HepG2 (cell line): Measurements from ENCODE around the gene ZMYND8. TPM values are rescaled to one million over a fixed set of nuclear protein-coding genes. Genes with fewer than 3 reads are reported as not detected.

ENCODE experiments used
- GTF2F1 ChIP-seq: fragments of 150-350 bp; IDR thresholded peaks from 2 replicates; pipeline ENCODE4 v1.6.1; 2014; ENCODE audit warnings: low read length
- HINFP ChIP-seq: sonication (generic); formaldehyde crosslinking; IDR thresholded peaks from 2 replicates; pipeline ENCODE4 v1.4.0; 2020; ENCODE audit warnings: low read depth, mild to moderate bottlenecking, missing genetic modification reagents
- KDM4B ChIP-seq: sonication (generic); formaldehyde crosslinking; IDR thresholded peaks from 2 replicates; pipeline ENCODE4 v1.4.0; 2020; ENCODE audit warnings: missing genetic modification reagents
- MAFK ChIP-seq, 2 experiments: IDR thresholded peaks in 1 of 2; conservative IDR thresholded peaks in 1 of 2; 2 replicates each; pipeline ENCODE4 v1.6.1; 2011; ENCODE audit warnings: improper control_type of control experiment in 2 of 2, low read length in 2 of 2
- NAIF1 ChIP-seq: sonication (generic); formaldehyde crosslinking; IDR thresholded peaks from 2 replicates; pipeline ENCODE4 v1.5.0; 2020; ENCODE audit warnings: mild to moderate bottlenecking, missing genetic modification reagents, borderline replicate concordance
- NCOA1 ChIP-seq: sonication (generic); formaldehyde crosslinking; IDR thresholded peaks from 2 replicates; pipeline ENCODE4 v1.9.0; 2021; ENCODE audit warnings: missing genetic modification reagents
- NR2F1 ChIP-seq, 2 experiments: fragments of 450-650 bp in 1 of 2; formaldehyde crosslinking in 1 of 2; IDR thresholded peaks; 2 replicates each; pipeline versions ENCODE4 v1.5.0 to v1.6.1; 2016 to 2020; ENCODE audit warnings: mild to moderate bottlenecking in 1 of 2, missing compliant biosample characterization in 1 of 2, missing genetic modification reagents in 1 of 2, moderate library complexity in 1 of 2
- PCBP1 ChIP-seq: fragments of 200-400 bp; formaldehyde crosslinking; IDR thresholded peaks from 2 replicates; pipeline ENCODE4 v1.6.1; 2017; ENCODE audit warnings: mild to moderate bottlenecking, low read depth, low read length, borderline replicate concordance
- RXRB ChIP-seq: IDR thresholded peaks from 2 replicates; pipeline ENCODE4 v1.6.1; 2016; ENCODE audit warnings: borderline replicate concordance, missing genetic modification reagents, missing compliant biosample characterization
- SNAI1 ChIP-seq: sonication (generic); formaldehyde crosslinking; IDR thresholded peaks from 2 replicates; pipeline ENCODE4 v1.5.0; 2020; ENCODE audit warnings: mild to moderate bottlenecking, missing genetic modification reagents, borderline replicate concordance
- SSRP1 ChIP-seq: IDR thresholded peaks from 2 replicates; pipeline ENCODE4 v1.6.1; 2016; ENCODE audit warnings: control low read depth
- THRA ChIP-seq: sonication (generic); formaldehyde crosslinking; IDR thresholded peaks from 2 replicates; pipeline ENCODE4 v1.4.0; 2020; ENCODE audit warnings: missing genetic modification reagents, borderline replicate concordance
- TOPORS ChIP-seq: sonication (generic); formaldehyde crosslinking; IDR thresholded peaks from 2 replicates; pipeline ENCODE4 v1.8.0; 2023; ENCODE audit warnings: mild to moderate bottlenecking, missing genetic modification reagents
- ZBTB34 ChIP-seq: sonication (generic); formaldehyde crosslinking; IDR thresholded peaks from 2 replicates; pipeline ENCODE4 v1.8.0; 2022; ENCODE audit warnings: mild to moderate bottlenecking, missing genetic modification reagents
- ZFP37 ChIP-seq: sonication (generic); formaldehyde crosslinking; IDR thresholded peaks from 2 replicates; pipeline ENCODE4 v1.4.0; 2020; ENCODE audit warnings: missing genetic modification reagents, borderline replicate concordance
- ZGPAT ChIP-seq: IDR thresholded peaks from 2 replicates; pipeline ENCODE4 v1.6.1; 2016; ENCODE audit warnings: mild to moderate bottlenecking
- ZKSCAN1 ChIP-seq: fragments of 150-350 bp; IDR thresholded peaks from 2 replicates; pipeline ENCODE4 v1.6.1; 2014; ENCODE audit warnings: low read length
- ZMYM2 ChIP-seq: sonication (generic); formaldehyde crosslinking; IDR thresholded peaks from 2 replicates; pipeline ENCODE4 v1.8.0; 2022; ENCODE audit warnings: mild to moderate bottlenecking, missing genetic modification reagents
- ZNF24 ChIP-seq: fragments of 450-650 bp; IDR thresholded peaks from 2 replicates; pipeline ENCODE4 v1.6.1; 2017; ENCODE audit warnings: antibody characterized with exemption, mild to moderate bottlenecking
- ZNF274 ChIP-seq: sonication (generic); formaldehyde crosslinking; IDR thresholded peaks from 2 replicates; pipeline ENCODE4 v1.5.1; 2020; ENCODE audit warnings: mild to moderate bottlenecking, missing genetic modification reagents
- ZNF691 ChIP-seq: sonication (generic); formaldehyde crosslinking; IDR thresholded peaks from 2 replicates; pipeline ENCODE4 v1.4.0; 2020; ENCODE audit warnings: missing genetic modification reagents, low read depth, mild to moderate bottlenecking, borderline replicate concordance
- ZNF788 ChIP-seq: sonication (generic); formaldehyde crosslinking; IDR thresholded peaks from 2 replicates; pipeline ENCODE4 v1.5.0; 2020; ENCODE audit warnings: mild to moderate bottlenecking, missing genetic modification reagents, borderline replicate concordance
- ZSCAN21 ChIP-seq: sonication (generic); formaldehyde crosslinking; IDR thresholded peaks from 2 replicates; pipeline ENCODE4 v1.8.0; 2022; ENCODE audit warnings: mild to moderate bottlenecking, missing genetic modification reagents, moderate library complexity, borderline replicate concordance
- polyA plus RNA-seq, 8 experiments: library from polyadenylated mRNA; depleted of rRNA in 3 of 8; stranded (reverse) in 7 of 8; unstranded in 1 of 8; fragments of >200 nt; fragmentation: Illumina TruSeq in 4 of 8; extraction: Trizol in 4 of 8; gene quantifications; 2 replicates each; pipeline versions ENCODE4 v1.2.1 to v1.2.3, GENCODE V29; 2011 to 2016; ENCODE audit warnings: low read depth in 4 of 8, missing spikeins in 1 of 8, mixed read lengths in 1 of 8; ENCODE audit not compliant: insufficient read depth in 1 of 8
- total RNA-seq, 5 experiments: library from RNA; depleted of rRNA; stranded (reverse); fragments of >200 nt; fragmentation: Illumina TruSeq; extraction: Trizol; gene quantifications; 2 replicates each; pipeline ENCODE4 v1.2.3, GENCODE V29; 2016; ENCODE audit warnings: low read depth in 1 of 5

ZMYND8 gene
- total and polyA plus RNA-seq, 2 of the 13 experiments (the other 11 are each of a cell fraction or from before 2014, with no cell fraction given): 53.9 to 84.7 TPM

- TF ChIP-seq ZNF691 (CRISPR knock-in tag) (no peak; the same call in 1 of the 2 replicates), RXRB (peak; percentile 66; the same call in 1 of the 2 replicates), MAFK (conservative IDR thresholded peaks at IDR 0.05 in 1 of 2, IDR thresholded peaks at IDR 0.05 in 1 of 2; ENCODE audit: low read length in 2 of 2) (no peak), ZNF24 (no peak; the same call in 1 of the 2 replicates), KDM4B (CRISPR knock-in tag) (no peak), NAIF1 (no peak), PCBP1 (no peak; the same call in 1 of the 2 replicates), ZKSCAN1 (no peak), TOPORS (CRISPR knock-in tag) (no peak), SNAI1 (CRISPR knock-in tag) (peak; percentile 78; the same call in 1 of the 2 replicates), ZNF274 (CRISPR knock-in tag) (no peak), NCOA1 (CRISPR knock-in tag) (no peak), ZBTB34 (CRISPR knock-in tag) (no peak), HINFP (CRISPR knock-in tag) (no peak), ZGPAT (CRISPR knock-in tag) (no peak), ZFP37 (CRISPR knock-in tag) (no peak), THRA (no peak), ZSCAN21 (peak; percentile 9; the same call in 1 of the 2 replicates), ZMYM2 (no peak), GTF2F1 (no peak), NR2F1 (CRISPR knock-in tag; IDR thresholded peaks at IDR 0.05) (peak in 1 of 2 experiments; percentile 34; a peak in 1 of 4 replicates), SSRP1 (peak; percentile 47; the same call in 1 of the 2 replicates), ZNF788 (CRISPR knock-in tag) (peak; percentile 77; the same call in 1 of the 2 replicates)
Measured at GRCh38 chr20:47356526-47357295, at the start of gene ZMYND8 (continued).
